OCI-LY1 (cell line): Measurements from ENCODE around the gene CHST15.

Experiments used
- CTCF ChIP-seq: fragments of 200-600 bp; sonication (generic), shearing (Covaris generic); IDR thresholded peaks from 2 replicates; pipeline ENCODE4 v1.5.1; 2017; ENCODE audit warnings: mild to moderate bottlenecking, antibody characterized with exemption, low read length, moderate library complexity, mixed read lengths
- EZH2 ChIP-seq: fragments of 200-600 bp; sonication (generic), shearing (Covaris generic); IDR thresholded peaks from 2 replicates; pipeline ENCODE4 v1.8.0; 2017; ENCODE audit warnings: borderline replicate concordance, mixed run types, mild to moderate bottlenecking, antibody characterized with exemption, low read length, moderate library complexity, mixed read lengths

DNA sequence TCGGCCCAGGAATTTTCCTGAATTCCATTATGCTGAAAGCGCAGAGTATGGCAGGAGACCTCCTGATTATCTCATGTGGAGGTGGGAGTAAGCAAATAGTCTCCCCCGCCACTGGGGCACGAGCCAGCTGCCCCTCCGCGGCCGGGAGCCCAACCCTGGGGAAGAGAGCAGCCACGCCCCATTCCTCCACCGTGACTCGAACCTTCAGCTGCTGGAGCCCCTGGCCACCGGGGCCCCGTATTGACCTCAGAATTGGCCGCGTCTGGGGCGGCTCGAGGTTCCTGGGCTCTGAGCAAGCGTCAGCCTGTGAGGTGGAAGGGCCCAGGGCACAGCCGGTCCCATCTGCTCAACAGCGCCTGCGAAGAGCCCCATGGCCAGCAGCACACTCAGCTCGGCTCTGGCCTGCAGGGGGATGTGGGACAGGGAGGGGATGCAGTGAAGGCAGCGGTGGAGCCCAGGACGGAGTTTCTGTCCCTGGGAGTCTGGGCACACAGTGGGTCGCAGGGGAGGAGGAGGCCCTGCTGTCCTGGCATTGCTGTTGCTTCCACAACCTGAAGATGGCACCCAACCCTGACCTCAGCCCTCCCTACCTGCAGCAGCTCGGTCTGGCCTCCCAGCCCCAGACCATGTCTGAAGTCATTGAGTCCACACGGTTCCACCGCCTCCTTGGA lies 97.8 kb downstream of the CHST15 start:
- peak; percentile 85 for TF ChIP-seq CTCF
- no peak for TF ChIP-seq EZH2
